HepG2 (cell line): Measurements from ENCODE around the gene HOXA4. TPM values are rescaled to one million over a fixed set of nuclear protein-coding genes. Genes with fewer than 3 reads are reported as not detected.

Experiments
- ATAC-seq: fragments of 200-7000 bp; cut with Tn5 transposase; 3 replicates; pipeline ENCODE4 v1.9.1; 2020; ENCODE audit warnings: mild to moderate bottlenecking, moderate library complexity
- BruUV-seq: library from RNA; stranded (reverse); fragments of 400-500 nt; replicated peaks from 2 replicates; lab custom pipeline; 2021; lab: Mats Ljungman, UMichigan
- CTCF ChIA-PET: fragments of 300-600 bp; formaldehyde crosslinking; extraction: SDS; loops from one replicate; lab custom pipeline; 2021; ENCODE audit warnings: low total read pairs, inconsistent platforms, low intra/inter-chr PET ratio; lab: Yijun Ruan, JAX
- POLR2A ChIA-PET: fragments of 350-600 bp; sonication (Branson Sonifier 250); formaldehyde crosslinking; loops from one replicate; lab custom pipeline; 2020; ENCODE audit warnings: antibody characterized with exemption, inconsistent platforms; lab: Yijun Ruan, JAX
- DNase-seq: peaks from one replicate; pipeline ENCODE4 v3.0.0-alpha.2; 2015; ENCODE audit warnings: low spot score
- FAIRE-seq: peaks from 3 replicates; lab custom pipeline; 2011; peaks lifted over from hg19 to GRCh38; lab: Jason Lieb, UNC
- H2AFZ ChIP-seq: one replicate; pipeline ENCODE4 v1.6.1; 2011; ENCODE audit warnings: low read length, inconsistent platforms
- H3K27ac ChIP-seq: fragments of 300-600 bp; 3 replicates; pipeline ENCODE4 v1.8.0; 2011; ENCODE audit warnings: mixed run types, mild to moderate bottlenecking, mixed read lengths, low read length, inconsistent platforms; ENCODE audit not compliant: insufficient read depth; ENCODE audit errors: extremely low read length
- H3K27me3 ChIP-seq, 2 experiments: fragments of 200-600 bp in 1 of 2; 2 replicates in 1 of 2; 3 replicates in 1 of 2; pipeline versions ENCODE4 v1.6.0 to v1.8.0; 2011; ENCODE audit warnings: low read length in 2 of 2, mild to moderate bottlenecking in 2 of 2, moderate library complexity in 2 of 2, inconsistent platforms in 1 of 2; ENCODE audit not compliant: insufficient read depth in 2 of 2, control insufficient read depth in 1 of 2
- H3K36me3 ChIP-seq, 2 experiments: fragments of 200-600 bp in 1 of 2; replicated peaks in 1 of 2; 2 replicates in 1 of 2; 3 replicates in 1 of 2; pipeline versions ENCODE4 v1.5.1 to v1.8.0; 2011; ENCODE audit warnings: low read length in 2 of 2, inconsistent platforms in 1 of 2; ENCODE audit not compliant: insufficient read depth in 2 of 2, control insufficient read depth in 1 of 2
- H3K4me1 ChIP-seq: 2 replicates; pipeline ENCODE4 v1.5.1; 2012; ENCODE audit warnings: low read length, inconsistent platforms; ENCODE audit not compliant: insufficient read depth
- H3K4me2 ChIP-seq: 2 replicates; pipeline ENCODE4 v1.6.0; 2011; ENCODE audit warnings: low read depth, low read length, inconsistent platforms
- H3K4me3 ChIP-seq, 3 experiments: fragments of 200-600 bp in 1 of 3; sonication (generic), shearing (Covaris generic) in 1 of 3; replicated peaks in 1 of 3; 2 replicates each; pipeline ENCODE4 v1.5.1; 2011 to 2016; ENCODE audit warnings: low read length in 3 of 3, inconsistent platforms in 2 of 3, low read depth in 2 of 3, mild to moderate bottlenecking in 2 of 3, control low read depth in 1 of 3, mixed read lengths in 1 of 3; ENCODE audit not compliant: insufficient read depth in 1 of 3
- H3K79me2 ChIP-seq: one replicate; pipeline ENCODE4 v1.6.1; 2011; ENCODE audit warnings: low read length, inconsistent platforms; ENCODE audit not compliant: insufficient read depth
- H3K9ac ChIP-seq: 2 replicates; pipeline ENCODE4 v1.6.0; 2011; ENCODE audit warnings: mild to moderate bottlenecking, low read depth, low read length, inconsistent platforms; ENCODE audit not compliant: insufficient read depth
- H3K9me3 ChIP-seq: 2 replicates; pipeline ENCODE4 v1.5.1; 2012; ENCODE audit warnings: mild to moderate bottlenecking, low read length
- H4K20me1 ChIP-seq: 2 replicates; pipeline ENCODE4 v1.6.0; 2011; ENCODE audit warnings: inconsistent platforms, mild to moderate bottlenecking, low read length, moderate library complexity; ENCODE audit not compliant: insufficient read depth
- AGO2 ChIP-seq: fragments of 200-400 bp; formaldehyde crosslinking; optimal IDR thresholded peaks from 2 replicates; pipeline ENCODE3; 2017; ENCODE audit warnings: mild to moderate bottlenecking, low read depth, low read length, moderate library complexity
- EEA1 ChIP-seq: sonication (generic); formaldehyde crosslinking; IDR thresholded peaks from 2 replicates; pipeline ENCODE4 v1.5.1; 2020; ENCODE audit warnings: mild to moderate bottlenecking, missing genetic modification reagents, borderline replicate concordance
- ERF ChIP-seq: IDR thresholded peaks from 2 replicates; pipeline ENCODE4 v1.6.1; 2018; ENCODE audit warnings: missing biosample characterization, missing genetic modification reagents
- EZH2 ChIP-seq: conservative IDR thresholded peaks from 2 replicates; pipeline ENCODE4 v1.6.1; 2012; ENCODE audit warnings: mild to moderate bottlenecking, low read depth, low read length, moderate library complexity
- HNRNPLL ChIP-seq: fragments of 200-400 bp; formaldehyde crosslinking; IDR thresholded peaks from 2 replicates; pipeline ENCODE4 v1.6.1; 2017; ENCODE audit warnings: mild to moderate bottlenecking, low read depth, low read length; ENCODE audit not compliant: poor library complexity, severe bottlenecking
- POLR2G ChIP-seq: fragments of 200-400 bp; formaldehyde crosslinking; IDR thresholded peaks from 2 replicates; pipeline ENCODE4 v1.6.1; 2018; ENCODE audit warnings: mild to moderate bottlenecking, low read depth, low read length, moderate library complexity
- RBFOX2 ChIP-seq: fragments of 200-400 bp; formaldehyde crosslinking; IDR thresholded peaks from 2 replicates; pipeline ENCODE4 v1.6.1; 2017; ENCODE audit warnings: low read depth, mild to moderate bottlenecking, low read length
- ZNF335 ChIP-seq: sonication (generic); formaldehyde crosslinking; IDR thresholded peaks from 2 replicates; pipeline ENCODE4 v1.4.0; 2020; ENCODE audit warnings: missing genetic modification reagents
- WGBS: methylation state at CpG from one replicate; pipeline ENCODE4 v1.1.6; 2017; ENCODE audit warnings: low lambda C conversion rate; 5-methylcytosine and 5-hydroxymethylcytosine counted together
- in situ Hi-C: cut with HindIII; loops from 2 replicates; pipeline ENCODE4 v1.10.0; 2017; ENCODE audit warnings: low pct_unique_long_range_greater_than_20kb; ENCODE audit not compliant: extremely low pct_ligation_motif_present
- intact Hi-C: fragments of 100-400 bp; cut with micrococcal nuclease; formaldehyde crosslinking; loops from one replicate; pipeline ENCODE4 v1.10.0; 2022; ENCODE audit not compliant: unreplicated experiment
- polyA plus RNA-seq, 8 experiments: library from polyadenylated mRNA; depleted of rRNA in 3 of 8; stranded (reverse) in 7 of 8; unstranded in 1 of 8; fragments of >200 nt; fragmentation: Illumina TruSeq in 4 of 8; extraction: Trizol in 4 of 8; gene quantifications; 2 replicates each; pipeline versions ENCODE4 v1.2.1 to v1.2.3, GENCODE V29; 2011 to 2016; ENCODE audit warnings: low read depth in 4 of 8, missing spikeins in 1 of 8, mixed read lengths in 1 of 8; ENCODE audit not compliant: insufficient read depth in 1 of 8
- total RNA-seq, 5 experiments: library from RNA; depleted of rRNA; stranded (reverse); fragments of >200 nt; fragmentation: Illumina TruSeq; extraction: Trizol; gene quantifications; 2 replicates each; pipeline ENCODE4 v1.2.3, GENCODE V29; 2016; ENCODE audit warnings: low read depth in 1 of 5

HOXA4 gene
- total and polyA plus RNA-seq, 2 of the 13 experiments (the other 11 are each of a cell fraction or from before 2014, with no cell fraction given), result 2.4 to 5.4 TPM

DNA sequence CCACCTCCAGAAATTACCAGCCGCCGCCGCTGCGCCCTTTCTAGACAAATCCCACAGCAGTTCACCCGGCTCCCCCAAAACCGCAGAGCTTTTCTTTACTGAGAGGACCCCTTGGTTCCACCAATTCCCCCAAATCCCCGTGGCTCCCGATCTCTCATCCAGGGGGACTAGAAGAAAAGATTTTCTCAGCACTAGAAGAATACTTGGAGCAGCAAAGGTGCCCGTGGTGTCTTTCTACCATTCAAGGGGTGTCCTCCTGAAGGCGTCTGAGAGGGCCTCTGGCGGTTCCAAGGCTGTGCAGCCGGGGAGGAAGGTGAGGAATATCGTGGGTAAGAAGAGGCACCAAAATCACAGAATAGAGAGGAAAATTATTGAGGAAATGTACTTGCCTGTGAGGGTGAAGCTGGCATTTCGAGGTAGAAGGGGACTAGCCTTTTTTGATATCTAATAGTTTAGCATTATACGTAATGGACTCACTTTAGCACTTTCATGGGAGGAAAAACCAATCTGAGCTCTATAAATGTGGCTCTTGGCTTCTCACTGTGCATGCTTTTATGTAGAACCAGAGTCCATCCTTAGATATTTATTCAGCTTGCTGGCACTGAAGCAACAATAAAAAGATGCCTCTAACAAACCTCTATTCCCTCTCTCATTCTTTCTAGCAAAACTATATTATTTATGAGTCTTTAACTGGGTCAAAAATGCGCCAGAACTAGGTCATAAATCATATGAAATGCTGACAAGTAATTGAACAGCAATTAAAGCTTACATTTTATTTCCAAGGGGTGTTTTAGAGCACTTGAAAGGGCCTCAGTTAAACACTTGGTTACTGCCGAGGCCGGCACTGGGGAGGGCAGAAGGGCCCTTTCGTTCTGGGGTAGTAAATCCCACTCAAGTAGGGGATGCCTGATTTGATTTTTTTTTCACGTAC lies 14.3 kb downstream of the HOXA4 start:
- H3K9ac ChIP-seq, result no peak overlapping the region
- DNase-seq (no peak), ATAC-seq (no peak), FAIRE-seq (no peak)
- peaks cover 0 to 6% of the 10 kb centered on the region in 2 experiments; a peak in 3 of 5 replicates for H3K36me3 ChIP-seq
- peaks cover 18% of the 10 kb centered on the region for H4K20me1 ChIP-seq
- H3K4me2 ChIP-seq, result no peak overlapping the region
- intact Hi-C loops, result no loop called here
- H3K27me3 ChIP-seq, result no peaks in the 10 kb centered on the region
- POLR2A ChIA-PET, result interaction anchor here (1.6 kb wide), 1 partner anchor 252 kb away, joined by 5 read pairs; the partner anchor contains the start of gene SKAP2
- no peak for TF ChIP-seq ZNF335 (CRISPR knock-in tag)
- 0 out of 2 replicates have a peak, but pooled peaks have one; percentile 25 for TF ChIP-seq RBFOX2
- H3K27ac ChIP-seq, result no peak overlapping the region
- H2AFZ ChIP-seq, result no peak overlapping the region
- H3K4me1 ChIP-seq, result peaks cover 43% of the 10 kb centered on the region
- H3K79me2 ChIP-seq, result peaks cover 47% of the 10 kb centered on the region
- 95% methylated on average over 20 of the region's 20 CpGs for WGBS
- CTCF ChIA-PET, result no interaction called here
- no peaks in the 10 kb centered on the region for H3K9me3 ChIP-seq
- no peak overlapping the region for H3K4me3 ChIP-seq
- BruUV-seq, result no TSS peak
- in situ Hi-C loops, result no loop called here

DNA sequence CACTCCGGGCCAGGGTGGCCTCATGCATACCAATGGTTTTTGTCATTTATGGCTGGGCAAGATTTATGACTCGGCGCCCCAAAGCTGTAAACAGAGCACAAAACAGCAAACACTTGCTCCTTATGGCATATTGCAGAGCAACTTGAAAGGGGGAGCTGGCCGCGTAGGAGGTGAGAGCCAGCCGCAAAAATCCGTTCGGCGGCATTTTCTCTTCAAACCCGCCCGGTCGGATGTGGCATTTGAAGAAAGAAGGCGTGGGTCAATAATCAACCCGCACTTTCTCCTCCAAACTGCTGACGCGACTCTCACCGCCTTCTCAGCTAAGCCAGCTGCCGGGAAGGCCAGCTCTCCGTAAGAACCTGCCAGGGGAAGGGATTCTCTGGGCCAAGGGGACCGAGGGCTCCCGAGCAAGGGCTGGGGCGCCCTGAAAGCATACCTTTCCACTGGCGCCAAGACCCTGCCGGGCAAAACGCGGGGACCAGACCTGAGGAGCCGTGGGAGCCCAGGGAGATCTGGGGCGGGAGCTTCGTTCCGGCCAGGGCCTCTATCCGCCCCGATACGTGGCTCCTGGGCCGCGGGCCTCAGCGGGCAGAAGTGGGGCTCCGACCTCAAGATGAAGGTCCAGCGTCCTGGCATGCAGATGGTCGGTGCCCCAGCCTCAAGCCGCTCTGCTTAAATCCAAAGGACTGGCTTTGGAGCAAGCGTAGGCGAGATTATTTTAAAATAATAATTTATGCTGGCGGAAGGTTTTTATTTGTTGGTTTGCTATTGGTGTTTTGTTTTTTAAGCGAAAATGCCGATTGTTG lies 15.1 kb downstream of the HOXA4 start:
- no peak overlapping the region for H3K4me3 ChIP-seq
- H3K9me3 ChIP-seq, result no peaks in the 10 kb centered on the region
- H3K9ac ChIP-seq, result no peak overlapping the region
- TF ChIP-seq AGO2, result peak; percentile 92
- no peak for TF ChIP-seq EEA1 (CRISPR knock-in tag)
- TF ChIP-seq POLR2G, result 0 out of 2 replicates have a peak, but pooled peaks have one; percentile 27
- TF ChIP-seq ERF (CRISPR knock-in tag), result no peak
- TF ChIP-seq HNRNPLL, result peak; percentile 19
- no peak for TF ChIP-seq EZH2
- TF ChIP-seq RBFOX2, result peak; percentile 69
- peaks cover 39% of the 10 kb centered on the region for H3K4me1 ChIP-seq
- no peaks in the 10 kb centered on the region for H3K27me3 ChIP-seq
- FAIRE-seq (no peak), DNase-seq (no peak), ATAC-seq (no peak)
- H3K4me2 ChIP-seq, result no peak overlapping the region
- ChIA-PET POLR2A (no interaction called here), CTCF (no interaction called here)
- WGBS, result 97% methylated on average over 45 of the region's 45 CpGs
- no TSS peak for BruUV-seq
- peaks cover 0 to 6% of the 10 kb centered on the region in 2 experiments; a peak in 3 of 5 replicates for H3K36me3 ChIP-seq
- H2AFZ ChIP-seq, result no peak overlapping the region
- H3K27ac ChIP-seq, result no peak overlapping the region
- peaks cover 13% of the 10 kb centered on the region for H4K20me1 ChIP-seq
- in situ Hi-C loops (no loop called here), intact Hi-C loops (no loop called here)
- peaks cover 38% of the 10 kb centered on the region for H3K79me2 ChIP-seq
